ENCODE measurements around the gene THRB. TPM values are rescaled to one million over a fixed set of nuclear protein-coding genes. Genes with fewer than 3 reads are reported as not detected.

THRB gene
- total RNA-seq, 2 donors from 2014 or later, result 0.24 to 0.26 TPM

GRCh38 chr3:24387493-24387892 lies 107.2 kb downstream of the THRB start:
- Mint-ChIP-seq H3K27me3 (ENCODE audit: insufficient read depth) (no peaks in the 10 kb centered on the region), H3K36me3 (ENCODE audit: low read depth) (no peaks in the 10 kb centered on the region), H3K4me3 (no peak overlapping the region), H3K27ac (no peak overlapping the region), H3K4me1 (no peaks in the 10 kb centered on the region), H3K9me3 (no peaks in the 10 kb centered on the region)
- H3K27me3 ChIP-seq (ENCODE audit: control insufficient read depth, insufficient read depth, low read length, poor library complexity, severe bottlenecking), result no peaks in the 10 kb centered on the region
- H3K9me3 ChIP-seq (ENCODE audit: control insufficient read depth, low read length), result no peaks in the 10 kb centered on the region
- no peak overlapping the region for H3K27ac ChIP-seq (ENCODE audit: low read depth, low read length)
- no peak overlapping the region for H3K4me3 ChIP-seq (ENCODE audit: low read length)
- WGBS, 2 experiments (ENCODE audit: insufficient coverage in 1 of 2, insufficient read length in 1 of 2), result 86% methylated on average over 1 of the region's 1 CpG; no CpG with 5 or more reads in 1 of the 2 experiments
- no peaks in the 10 kb centered on the region for H3K4me1 ChIP-seq (ENCODE audit: control insufficient read depth, insufficient read depth, low read length)
- no peak for TF ChIP-seq CTCF (conservative IDR thresholded peaks at IDR 0.05)
- no peak for DNase-seq
- H3K36me3 ChIP-seq (ENCODE audit: control insufficient read depth, insufficient read depth, low read length), result no peaks in the 10 kb centered on the region
- no peak overlapping the region for H3K9ac ChIP-seq (ENCODE audit: extremely low read depth, low read length, poor library complexity, severe bottlenecking)

- no peaks in the 10 kb centered on the region for H3K4me1 Mint-ChIP-seq
- H3K4me3 Mint-ChIP-seq, result no peak overlapping the region
- Histone ChIP-seq H3K9ac (ENCODE audit: extremely low read depth, low read length, poor library complexity, severe bottlenecking) (no peak overlapping the region), H3K9me3 (ENCODE audit: control insufficient read depth, low read length) (no peaks in the 10 kb centered on the region), H3K36me3 (ENCODE audit: control insufficient read depth, insufficient read depth, low read length) (no peaks in the 10 kb centered on the region), H3K27ac (ENCODE audit: low read depth, low read length) (no peak overlapping the region), H3K4me3 (ENCODE audit: low read length) (no peak overlapping the region), H3K4me1 (ENCODE audit: control insufficient read depth, insufficient read depth, low read length) (no peaks in the 10 kb centered on the region), H3K27me3 (ENCODE audit: control insufficient read depth, insufficient read depth, low read length, poor library complexity, severe bottlenecking) (no peaks in the 10 kb centered on the region)
- DNase-seq, result no peak
- no peak overlapping the region for H3K27ac Mint-ChIP-seq
- no peaks in the 10 kb centered on the region for H3K9me3 Mint-ChIP-seq
- no peaks in the 10 kb centered on the region for H3K36me3 Mint-ChIP-seq (ENCODE audit: low read depth)
- H3K27me3 Mint-ChIP-seq (ENCODE audit: insufficient read depth), result no peaks in the 10 kb centered on the region
- TF ChIP-seq CTCF (conservative IDR thresholded peaks at IDR 0.05), result no peak
Observed at GRCh38 chr3:24387000-24387399, 107.7 kb downstream of the THRB start.

GRCh38 chr3:24386458-24386857 lies 108.2 kb downstream of the THRB start:
- no peaks in the 10 kb centered on the region for H3K27me3 ChIP-seq (ENCODE audit: control insufficient read depth, insufficient read depth, low read length, poor library complexity, severe bottlenecking)
- H3K9ac ChIP-seq (ENCODE audit: extremely low read depth, low read length, poor library complexity, severe bottlenecking), result no peak overlapping the region
- H3K9me3 ChIP-seq (ENCODE audit: control insufficient read depth, low read length), result no peaks in the 10 kb centered on the region
- no peak overlapping the region for H3K4me3 Mint-ChIP-seq
- H3K9me3 Mint-ChIP-seq, result no peaks in the 10 kb centered on the region
- no peaks in the 10 kb centered on the region for H3K36me3 Mint-ChIP-seq (ENCODE audit: low read depth)
- H3K36me3 ChIP-seq (ENCODE audit: control insufficient read depth, insufficient read depth, low read length), result no peaks in the 10 kb centered on the region
- DNase-seq, result no peak
- WGBS, 2 experiments (ENCODE audit: insufficient coverage in 1 of 2, insufficient read length in 1 of 2), result 89 to 95% methylated on average over 2 to 3 of the region's 3 CpGs
- TF ChIP-seq CTCF (conservative IDR thresholded peaks at IDR 0.05), result no peak
- no peaks in the 10 kb centered on the region for H3K27me3 Mint-ChIP-seq (ENCODE audit: insufficient read depth)
- H3K4me3 ChIP-seq (ENCODE audit: low read length), result no peak overlapping the region
- H3K4me1 Mint-ChIP-seq, result no peaks in the 10 kb centered on the region
- no peaks in the 10 kb centered on the region for H3K4me1 ChIP-seq (ENCODE audit: control insufficient read depth, insufficient read depth, low read length)
- H3K27ac ChIP-seq (ENCODE audit: low read depth, low read length), result no peak overlapping the region
- no peak overlapping the region for H3K27ac Mint-ChIP-seq
